ENCODE results near the gene GHRL.

GRCh38 chr3:10315101-10315500 is 22.4 kb upstream of the GHRL start:
- no peak for TF ChIP-seq CTCF (IDR thresholded peaks at IDR 0.05; ENCODE audit: insufficient read depth, low read length, poor library complexity, severe bottlenecking)
- TF ChIP-seq EZH2phosphoT487 (conservative IDR thresholded peaks at IDR 0.05; ENCODE audit: low read length): no peak
